GM21717 (cell line): Measurements from ENCODE around the gene GPRIN1.

Experiments
- ATAC-seq: cut with Tn5 transposase; IDR thresholded peaks from one replicate; pipeline ENCODE4 v1.9.1; 2021; ENCODE audit warnings: mild to moderate bottlenecking, moderate library complexity; ENCODE audit not compliant: unreplicated experiment

Gene GPRIN1

DNA sequence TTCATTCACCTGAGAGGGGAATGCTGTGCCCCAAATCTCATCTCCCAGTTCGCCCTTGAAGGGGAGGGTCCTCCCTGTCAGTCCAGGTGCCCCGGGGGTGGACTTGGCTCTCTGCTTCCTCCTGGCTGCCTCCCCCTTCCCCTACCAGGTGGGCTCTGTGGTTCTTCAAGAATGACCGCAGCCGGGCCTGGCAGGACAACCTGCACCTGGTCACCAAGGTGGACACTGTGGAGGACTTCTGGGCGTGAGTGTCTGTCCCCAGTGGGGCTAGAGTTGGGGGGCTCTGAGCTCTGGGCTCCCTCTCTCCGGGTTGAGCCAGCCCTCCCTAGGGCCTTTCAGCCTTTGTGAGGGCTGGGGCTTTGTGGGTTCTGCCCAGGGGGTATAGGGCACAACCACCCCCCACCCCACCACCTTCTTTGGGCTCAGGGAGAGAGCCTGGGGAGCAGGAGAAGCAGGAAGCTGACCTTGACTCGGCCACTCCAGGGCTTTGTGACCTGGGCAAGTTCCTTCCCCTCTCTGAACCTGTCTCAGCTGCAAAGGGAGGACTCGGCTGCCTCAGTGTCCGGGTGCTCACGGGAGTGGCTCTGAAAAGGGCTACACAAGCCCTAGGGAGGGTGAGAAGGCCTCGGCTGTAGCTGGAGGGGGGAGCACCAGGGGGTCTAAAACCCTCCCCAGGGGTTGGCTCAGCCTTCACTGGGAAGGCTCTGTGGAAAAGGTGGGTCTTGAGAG lies 33.7 kb upstream of the GPRIN1 start:
- ATAC-seq: no peak

DNA sequence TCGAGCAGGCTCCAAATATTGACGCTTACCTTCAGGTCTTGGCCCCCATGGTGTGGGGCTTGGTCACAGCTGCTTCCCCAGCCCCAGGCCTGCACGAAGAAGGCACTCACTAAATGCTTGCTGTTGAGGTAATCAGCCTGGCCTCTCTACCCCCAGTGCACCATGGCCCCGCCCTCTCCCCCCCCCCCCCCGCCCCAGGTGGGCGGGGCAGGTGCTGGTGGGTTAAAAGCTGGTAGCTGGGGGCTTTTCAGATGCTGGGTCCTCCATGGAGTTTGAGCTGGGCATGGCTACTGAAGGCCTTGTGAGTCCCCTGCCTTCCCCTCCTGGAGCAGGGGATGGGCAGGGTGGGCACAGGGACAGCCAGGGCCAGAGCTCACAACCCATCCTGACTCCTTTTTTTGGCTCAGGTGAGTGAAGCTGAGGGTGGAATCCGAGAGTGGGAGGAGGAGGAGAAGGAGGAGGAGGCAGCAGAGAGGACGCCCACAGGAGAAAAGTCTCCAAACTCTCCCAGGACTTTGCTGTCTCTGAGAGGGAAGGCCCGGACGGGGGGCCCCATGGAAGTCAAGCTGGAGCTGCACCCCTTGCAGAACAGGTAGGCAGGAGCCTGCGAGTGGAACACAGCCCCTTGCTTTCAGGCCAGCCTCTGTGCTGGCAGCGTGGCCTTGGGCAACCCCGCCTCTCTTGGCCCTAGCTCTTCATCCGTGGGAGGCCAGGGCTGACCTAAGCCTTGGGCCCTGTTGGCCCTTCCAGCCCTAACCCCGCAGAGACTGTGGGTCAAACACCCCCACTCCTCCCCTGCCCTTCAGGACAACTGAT lies 32.9 kb upstream of the GPRIN1 start:
- no peak for ATAC-seq

DNA sequence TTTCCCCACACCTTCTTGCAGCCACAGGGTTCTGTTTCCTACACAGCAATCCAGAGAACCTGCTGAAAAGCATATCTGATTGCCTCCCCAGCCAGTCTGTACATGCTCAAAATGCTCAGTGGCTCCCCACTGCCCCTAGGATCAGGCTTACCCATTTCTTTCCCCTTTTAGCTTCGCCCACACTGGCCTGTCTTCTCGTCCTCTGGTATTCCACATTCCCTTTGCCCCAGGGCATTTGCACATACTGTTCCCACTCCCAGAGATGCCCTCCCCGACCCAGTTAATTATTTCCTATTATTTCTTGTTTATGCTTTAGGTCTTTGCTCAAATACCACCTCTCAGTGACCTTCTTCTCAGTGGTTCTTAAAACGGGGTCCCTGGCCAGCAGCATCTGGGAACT lies 30.7 kb upstream of the GPRIN1 start:
- ATAC-seq: no peak

DNA sequence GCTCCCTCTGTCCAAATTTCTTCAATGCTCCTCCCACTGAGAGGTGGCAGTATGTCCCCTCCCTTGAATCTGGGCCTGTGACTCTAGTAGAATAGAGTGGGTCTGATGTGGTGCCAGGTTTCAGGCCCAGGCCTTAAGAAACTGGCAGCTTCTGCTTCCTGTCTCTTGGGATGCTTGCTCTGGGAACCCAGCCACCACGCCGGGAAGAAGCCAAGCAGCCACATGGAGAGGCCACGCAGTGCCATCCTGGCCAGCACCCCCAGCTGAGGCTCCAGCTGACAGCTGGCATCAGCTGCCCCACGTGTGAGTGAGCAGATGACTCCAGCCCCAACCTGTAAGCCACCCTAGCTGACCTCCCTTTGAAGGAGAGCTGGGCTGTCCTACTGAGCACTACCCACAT lies 30.0 kb upstream of the GPRIN1 start:
- ATAC-seq: no peak

DNA sequence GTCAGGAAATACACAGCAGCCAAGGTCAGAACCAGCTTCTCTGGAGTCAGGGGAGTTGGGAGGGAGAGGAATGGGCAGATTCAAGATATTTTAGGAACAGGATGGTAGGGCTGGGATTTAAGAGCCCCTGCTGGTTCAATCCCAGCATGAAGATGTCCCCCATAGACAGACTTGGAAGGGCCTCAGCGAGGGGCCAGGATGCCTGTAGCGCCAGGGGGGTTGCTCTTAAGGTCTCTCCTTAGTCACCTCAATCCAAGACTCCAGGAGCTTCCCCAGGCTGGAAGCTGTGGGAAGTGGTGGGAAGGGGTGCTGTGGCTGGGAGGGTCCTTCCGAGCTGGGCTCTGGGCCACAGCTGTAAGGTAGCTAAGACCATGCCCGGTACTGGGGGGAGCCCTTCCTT lies 29.3 kb upstream of the GPRIN1 start:
- no peak for ATAC-seq

DNA sequence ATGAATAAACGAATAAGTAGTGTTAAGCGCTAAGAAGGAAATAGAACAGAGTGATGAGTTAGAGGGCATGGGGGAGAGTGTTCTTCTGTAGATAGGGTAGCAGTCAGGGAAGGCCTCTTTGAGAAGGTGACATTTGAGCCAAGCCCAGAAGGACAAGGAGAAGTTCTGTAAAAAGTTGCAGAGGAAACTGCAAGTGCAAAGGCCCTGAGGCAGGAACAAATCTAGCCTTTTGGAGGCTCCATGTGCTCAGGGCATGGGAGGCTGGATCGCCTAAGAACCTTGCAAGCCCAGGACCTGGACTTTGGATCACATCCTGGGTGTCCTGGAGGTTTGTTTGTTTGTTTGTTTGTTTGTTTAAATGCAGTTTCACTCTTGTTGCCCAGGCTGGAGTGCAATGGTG lies 28.5 kb upstream of the GPRIN1 start:
- no peak for ATAC-seq

DNA sequence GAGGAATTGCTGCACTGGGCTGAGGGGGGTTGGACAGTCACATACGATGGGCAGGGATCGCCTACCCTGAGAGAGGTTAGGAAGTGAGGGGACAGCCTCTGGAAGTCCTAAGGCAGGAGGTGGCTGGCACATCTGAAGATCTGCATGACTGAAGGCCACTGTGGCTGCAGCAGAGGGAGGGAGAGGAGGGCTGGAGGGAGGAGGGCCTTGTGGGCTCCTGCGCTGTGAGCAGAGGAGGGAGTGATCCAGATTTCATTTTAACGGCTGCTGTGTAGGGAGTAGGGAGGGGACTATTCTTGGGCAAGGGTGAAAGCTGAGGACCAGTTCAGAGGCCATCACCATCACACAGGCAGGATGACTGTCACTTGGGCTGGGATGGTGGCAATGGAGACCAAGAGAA lies 27.6 kb upstream of the GPRIN1 start:
- ATAC-seq: no peak

DNA sequence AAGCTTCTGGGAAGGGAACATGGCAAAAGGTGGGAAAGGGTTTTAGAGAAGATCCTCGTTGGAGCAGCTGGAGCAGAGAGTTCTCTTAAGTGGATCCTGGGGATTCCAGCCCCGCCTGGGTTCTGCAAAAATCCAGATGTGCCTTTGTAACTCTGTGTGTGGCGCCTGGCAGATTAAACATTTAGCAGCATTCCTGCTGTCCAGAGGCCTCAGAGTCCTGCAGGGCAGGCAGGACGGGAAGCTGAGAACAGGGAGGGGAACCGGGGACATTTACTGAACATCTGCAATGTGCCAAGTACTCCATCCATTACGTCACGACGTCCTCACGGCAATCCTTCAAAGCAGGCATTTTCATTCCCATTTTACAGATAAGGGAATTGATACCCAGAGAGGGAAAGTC lies 26.5 kb upstream of the GPRIN1 start:
- no peak for ATAC-seq

DNA sequence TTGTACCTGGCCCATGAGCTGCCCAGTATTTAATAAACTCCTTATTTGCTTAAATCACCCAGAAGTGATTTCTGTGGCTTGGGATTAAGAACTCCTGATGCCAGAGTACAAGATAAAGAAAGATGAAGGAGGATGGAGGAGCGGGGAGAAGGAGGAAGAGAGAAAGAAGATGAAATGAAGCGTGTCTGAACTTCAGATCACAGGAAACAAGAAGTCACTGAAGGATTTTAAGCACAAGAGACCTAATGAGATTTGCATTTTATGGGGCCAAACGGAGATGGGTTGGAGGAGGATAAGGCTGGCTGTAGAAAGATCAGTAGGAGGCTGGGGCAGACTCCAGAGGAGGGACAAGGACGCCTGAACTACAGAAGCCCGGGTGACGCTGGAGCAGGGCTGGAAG lies 23.6 kb upstream of the GPRIN1 start:
- no peak for ATAC-seq

DNA sequence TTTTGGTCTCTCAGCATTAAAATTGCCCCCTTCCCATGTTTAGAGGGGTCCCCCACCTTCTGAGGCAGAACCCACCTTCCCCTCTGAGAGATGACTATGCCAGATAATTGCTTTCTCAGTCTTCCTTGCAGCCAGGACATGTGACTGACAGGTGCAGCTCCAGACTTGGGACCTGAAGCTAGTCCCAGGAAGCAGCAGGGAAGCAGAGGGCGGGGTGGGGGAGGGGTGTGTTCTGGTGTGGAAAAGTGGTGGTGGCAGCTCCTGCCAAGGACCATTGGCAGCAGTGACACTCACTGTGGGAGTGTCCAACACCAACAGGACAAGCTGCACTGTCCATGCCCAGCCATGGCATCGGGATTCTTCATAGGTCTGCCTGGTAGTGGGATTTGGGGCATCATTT lies 22.8 kb upstream of the GPRIN1 start:
- ATAC-seq: no peak

DNA sequence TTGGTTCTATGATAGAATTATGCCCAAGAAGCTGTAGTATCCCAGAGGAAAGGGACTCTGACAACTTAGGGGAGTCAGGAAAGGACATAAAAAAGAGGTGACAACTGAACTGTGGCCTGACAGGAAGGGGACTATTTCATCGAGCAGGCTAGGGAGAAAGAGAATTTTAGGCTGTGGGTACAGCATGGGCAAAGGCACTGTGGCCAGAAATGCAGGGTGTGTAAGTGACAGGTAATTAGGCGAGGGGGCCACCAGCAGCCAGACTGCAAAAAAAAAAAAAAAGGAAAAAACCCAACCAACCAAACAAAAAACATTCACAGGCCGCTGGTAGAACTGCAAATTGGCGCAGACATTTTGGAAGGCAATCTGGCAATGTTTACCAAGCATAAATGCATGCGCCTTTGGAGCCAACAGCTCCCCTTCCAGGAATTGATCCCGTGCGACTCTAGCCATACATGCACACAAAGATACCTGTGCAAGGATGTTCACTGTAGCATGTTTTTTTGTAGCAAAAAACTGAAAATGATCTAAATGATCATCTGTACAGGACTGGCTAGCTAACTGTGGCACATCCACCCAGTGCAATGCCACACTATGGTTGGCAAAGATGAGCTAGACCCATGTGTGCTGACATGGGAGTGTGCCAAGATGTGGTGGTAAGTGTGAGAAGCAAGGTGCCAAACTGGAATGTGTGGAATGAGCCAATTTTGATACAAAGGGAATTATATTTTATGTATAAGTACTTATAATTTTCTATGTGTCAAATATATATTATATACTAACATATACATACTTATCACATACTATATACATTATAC lies 21.6 kb upstream of the GPRIN1 start:
- ATAC-seq: no peak

DNA sequence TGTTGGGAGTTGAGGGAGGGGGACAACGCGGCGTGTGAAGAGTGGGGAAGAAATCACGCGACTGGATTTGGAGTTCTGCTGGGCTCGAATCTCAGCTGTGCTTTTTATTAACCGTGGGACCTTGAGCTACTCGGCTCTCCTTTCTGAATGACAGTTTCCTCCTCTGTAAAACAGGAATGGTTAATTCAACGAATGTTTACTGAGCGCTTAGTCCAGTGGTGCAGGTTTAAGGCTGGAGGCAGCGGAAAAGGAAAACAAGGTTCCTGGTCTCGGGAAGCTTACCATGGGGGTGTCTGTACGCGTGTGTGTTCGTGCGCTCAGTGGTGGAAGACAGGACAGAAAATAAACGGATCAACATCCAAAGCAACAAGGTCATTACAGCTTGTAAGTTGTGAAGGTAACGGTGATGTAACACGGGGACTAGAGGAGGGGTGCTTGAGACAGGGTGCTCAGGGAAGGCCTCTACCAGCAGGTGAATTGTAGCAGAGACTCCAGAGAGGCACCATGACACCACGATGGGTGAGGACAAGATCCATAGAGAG lies 20.8 kb upstream of the GPRIN1 start:
- no peak for ATAC-seq

DNA sequence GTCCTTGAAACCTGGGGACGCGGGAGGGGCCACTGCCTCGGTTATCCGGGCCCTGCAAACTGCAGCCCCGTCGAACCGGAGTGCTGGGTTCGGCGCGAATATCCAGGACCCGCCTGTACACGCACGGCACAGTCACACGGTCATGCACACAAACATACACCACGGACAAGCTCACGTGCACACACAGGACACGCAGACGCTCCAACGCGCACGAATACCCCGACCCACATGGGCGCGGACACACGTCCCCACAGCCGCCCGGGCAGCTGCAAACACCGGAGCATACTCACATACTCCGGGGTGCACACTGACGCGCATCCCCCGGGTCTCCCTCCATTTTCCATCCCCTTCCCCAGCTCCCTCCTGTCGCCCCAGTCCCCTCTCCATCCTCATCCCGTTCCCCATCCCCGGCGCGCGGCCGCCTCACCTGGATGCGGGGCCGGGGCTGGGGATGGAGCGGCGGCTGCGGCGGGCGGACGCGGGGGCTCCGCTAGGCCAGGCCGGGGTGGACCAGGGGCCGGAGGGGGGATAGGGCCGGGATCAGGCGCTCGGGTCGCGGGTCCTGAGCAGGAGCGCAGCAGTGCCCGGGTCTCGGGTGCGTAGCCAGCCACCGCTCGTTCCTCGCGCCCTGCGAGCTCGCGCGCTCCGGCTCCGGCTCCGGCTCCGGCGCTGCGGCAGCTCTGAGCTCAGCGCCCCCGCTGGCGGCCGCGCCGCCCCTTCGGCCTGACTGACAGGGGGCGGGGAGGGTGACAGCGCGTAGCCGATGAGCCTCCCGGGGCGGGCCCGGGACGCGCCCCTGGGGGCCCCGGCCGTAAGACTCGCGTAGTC lies 20.1 kb upstream of the GPRIN1 start, which contains the start of the genes EIF4E1B and SNCB:
TSS of gene EIF4E1B (plus strand) at position 823 of the 828 bp plus-strand sequence. CDS start 12,113 bp downstream, outside the sequence.
TSS of gene SNCB (minus strand) at position 682 of the 828 bp plus-strand sequence. CDS start 880 bp downstream, outside the sequence.
- no peak for ATAC-seq

DNA sequence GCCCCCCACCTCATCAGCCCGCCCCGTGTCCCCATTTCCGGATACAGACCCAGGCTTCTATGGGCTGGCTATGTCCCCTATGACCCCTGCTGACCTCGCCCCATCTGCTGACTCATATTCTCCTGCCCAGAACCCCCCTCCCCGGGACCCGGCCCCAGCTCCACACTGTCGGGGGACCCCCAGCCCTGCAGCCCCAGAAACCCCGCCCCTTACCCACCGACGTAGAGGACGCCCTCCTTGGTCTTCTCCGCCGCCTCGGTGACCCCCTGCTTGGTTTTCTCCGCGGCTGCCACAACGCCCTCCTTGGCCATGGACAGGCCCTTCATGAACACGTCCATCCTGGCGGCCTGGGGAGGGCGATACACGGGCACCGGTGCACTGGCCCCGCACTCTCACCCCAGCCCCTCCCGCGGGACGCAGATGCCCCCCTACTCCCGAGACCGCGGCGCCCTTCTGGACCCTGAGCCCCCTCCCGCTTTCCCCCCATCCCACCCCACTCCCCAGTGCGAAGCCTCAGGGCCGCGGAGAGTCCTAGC lies 19.4 kb upstream of the GPRIN1 start:
- ATAC-seq: no peak

DNA sequence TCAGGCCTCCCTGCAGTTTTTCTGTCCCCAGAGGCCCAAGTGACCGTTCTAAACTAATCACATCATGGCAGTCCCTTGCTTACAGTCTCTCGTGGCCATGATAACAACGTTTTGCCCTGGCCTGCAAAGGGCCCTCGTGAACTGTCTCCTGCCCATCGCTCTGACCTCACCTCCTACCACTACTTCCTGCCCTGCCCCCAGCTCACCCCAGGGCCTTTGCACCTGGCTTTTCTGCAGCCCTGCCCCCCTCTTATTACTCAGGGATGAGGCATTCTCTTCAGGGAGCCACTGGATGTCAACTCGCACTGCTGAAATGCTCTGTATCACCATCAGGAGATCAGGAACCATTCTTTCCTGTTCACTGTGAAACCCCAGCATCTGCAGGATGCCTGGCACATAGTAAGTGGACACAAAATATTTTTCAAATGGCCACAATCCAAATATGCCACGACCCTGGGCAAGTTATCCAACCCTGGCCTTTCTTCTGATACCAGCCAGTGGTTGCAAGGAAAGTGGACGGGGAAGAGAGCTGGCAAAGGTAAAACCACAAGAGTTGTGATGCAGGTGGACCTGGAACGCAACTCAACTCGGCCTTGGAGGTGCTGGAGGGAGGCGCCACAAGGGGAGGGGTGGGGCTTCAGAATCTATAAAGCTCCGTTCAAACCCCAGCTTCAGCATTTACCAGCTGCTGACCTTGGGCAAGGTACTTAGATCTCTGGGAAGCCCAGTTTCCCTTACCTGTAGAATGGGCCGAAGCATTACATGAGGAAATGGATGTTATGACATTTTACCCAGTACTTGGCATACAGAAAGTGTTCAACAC lies 18.7 kb upstream of the GPRIN1 start:
- no peak for ATAC-seq

DNA sequence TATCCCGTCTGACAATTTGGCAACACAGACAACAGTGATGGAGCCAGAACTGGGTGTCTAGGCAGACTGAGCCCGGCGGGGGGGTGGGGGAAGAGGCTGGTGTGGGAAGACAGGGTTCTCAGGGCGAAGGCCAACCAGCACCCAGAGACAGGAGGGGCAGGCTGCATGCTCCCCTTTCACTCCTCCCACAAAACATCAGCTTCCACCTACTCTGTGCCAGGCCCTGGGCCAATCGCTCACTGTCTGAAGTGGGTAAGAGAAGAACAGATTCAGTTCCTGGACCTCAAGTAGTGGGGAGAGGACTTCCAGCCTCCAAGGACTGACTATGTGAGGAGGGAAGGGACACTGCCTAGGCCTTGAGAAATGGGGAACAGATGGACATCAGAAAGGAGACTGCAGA lies 17.6 kb upstream of the GPRIN1 start:
- ATAC-seq: no peak

DNA sequence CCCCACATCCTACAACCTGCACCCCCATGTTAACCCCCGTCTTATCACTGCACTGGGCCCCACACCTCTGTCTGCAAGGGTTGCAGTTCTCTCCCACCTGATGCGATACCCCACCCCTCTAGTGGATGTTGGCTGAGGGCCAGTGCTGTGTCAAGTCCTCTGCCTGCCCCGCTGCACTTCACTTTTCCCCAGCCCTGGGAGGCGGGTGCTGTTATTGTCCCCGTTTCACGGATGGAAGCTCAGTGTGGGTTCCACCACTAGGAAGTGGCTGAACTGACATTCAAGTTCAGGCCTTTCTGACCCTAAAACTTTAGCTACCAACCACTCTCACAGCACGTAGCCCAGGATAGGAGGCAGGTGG lies 16.9 kb upstream of the GPRIN1 start:
- ATAC-seq: no peak

DNA sequence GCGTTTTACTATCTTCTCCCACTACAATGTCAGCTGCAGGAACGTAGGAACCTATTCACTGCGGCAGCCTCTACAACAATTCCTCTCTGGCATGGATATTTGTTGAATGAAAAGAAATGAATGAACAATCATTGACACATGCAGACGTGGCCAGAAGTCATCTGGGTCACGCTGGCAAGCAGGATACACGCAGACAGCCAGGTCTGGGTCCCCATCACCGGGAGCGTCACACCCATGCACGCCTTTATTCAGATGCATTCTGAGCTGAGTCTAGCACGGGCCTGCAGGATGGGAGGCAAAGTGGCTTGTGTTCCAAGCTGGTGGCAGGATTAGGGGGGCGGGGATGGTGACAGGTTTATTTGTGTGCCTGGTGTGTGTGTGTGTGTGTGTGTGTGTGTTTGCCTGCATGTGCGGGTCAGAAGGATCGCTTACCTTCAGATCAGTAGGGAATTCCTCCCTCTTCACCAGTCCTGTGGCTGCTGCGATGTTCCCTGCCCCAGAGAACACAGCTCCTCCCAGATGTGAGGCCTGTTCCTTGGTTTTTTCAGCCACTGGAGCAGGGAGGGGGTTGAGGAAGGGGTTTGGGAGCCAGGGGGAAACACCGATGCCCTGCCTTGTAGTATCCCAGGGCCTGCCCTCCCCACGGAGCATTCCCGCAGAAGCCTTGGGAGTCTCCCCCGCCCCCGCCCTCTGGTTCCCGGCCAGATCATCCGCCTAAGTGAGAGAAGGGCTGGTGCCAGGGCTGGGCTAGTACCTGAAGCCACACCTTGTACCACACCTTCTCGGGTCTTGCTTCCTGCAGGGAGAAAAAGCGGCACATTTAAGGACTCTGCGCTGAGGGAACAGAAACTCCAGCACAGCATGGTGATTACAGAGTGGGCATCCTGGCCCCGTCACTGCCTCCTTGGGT lies 16.3 kb upstream of the GPRIN1 start:
- ATAC-seq: no peak
